Temporal lobe (tissue), 2 donors: ENCODE data around the gene TRIML1. TPM values are rescaled to one million over a fixed set of nuclear protein-coding genes. Genes with fewer than 3 reads are reported as not detected.

Experiments
- small RNA-seq: library from RNA; depleted of rRNA; stranded (forward); fragments of <200 nt; gene quantifications from one replicate; pipeline ENCODE3, GENCODE V24; 2014; ENCODE audit warnings: low replicate concordance
- total RNA-seq: library from RNA; depleted of rRNA; stranded (reverse); fragments of >200 nt; gene quantifications from one replicate; pipeline ENCODE4 v1.2.3, GENCODE V29; 2014

The TRIML1 gene
- total RNA-seq, 1 donor from 2014 or later, result not detected

Small RNA genes within 50 kb of the gene (small RNA-seq; reads per million reads assigned to genes)
- not detected for gene RNU6-173P

Other genes with a start within 250 kb of the TRIML1 start
- not detected for gene ZFP42, start 143.7 kb upstream of the TRIML1 start, total RNA-seq
- gene TRIML2, start 29.8 kb upstream of the TRIML1 start, total RNA-seq, result not detected